Keratinocyte (primary cell): ENCODE data around the gene CEP170B. TPM values are rescaled to one million over a fixed set of nuclear protein-coding genes. Genes with fewer than 3 reads are reported as not detected.

ENCODE experiments used
- DNase-seq: peaks from one replicate; pipeline ENCODE4 v3.0.0-alpha.2; 2011; ENCODE audit warnings: low read depth, missing footprints, low spot score
- FAIRE-seq: peaks from 2 replicates; lab custom pipeline; 2011; peaks lifted over from hg19 to GRCh38; lab: Jason Lieb, UNC
- H2AFZ ChIP-seq: 2 replicates; pipeline ENCODE4 v1.6.0; 2012; ENCODE audit warnings: low read length, control low read depth, inconsistent platforms; ENCODE audit not compliant: control insufficient read depth
- H3K27ac ChIP-seq: 2 replicates; pipeline ENCODE4 v1.5.1; 2011; ENCODE audit warnings: low read length; ENCODE audit not compliant: control insufficient read depth, insufficient read depth
- H3K27me3 ChIP-seq: 3 replicates; pipeline ENCODE4 v1.6.0; 2011; ENCODE audit warnings: low read length; ENCODE audit not compliant: control insufficient read depth, insufficient read depth; ENCODE audit errors: extremely low read depth
- H3K36me3 ChIP-seq, 2 experiments: 2 replicates in 1 of 2; 3 replicates in 1 of 2; pipeline ENCODE4 v1.5.1; 2011; ENCODE audit warnings: low read length in 2 of 2, mild to moderate bottlenecking in 1 of 2; ENCODE audit not compliant: control insufficient read depth in 2 of 2, insufficient read depth in 2 of 2; ENCODE audit errors: extremely low read depth in 1 of 2
- H3K4me1 ChIP-seq: 3 replicates; pipeline ENCODE4 v1.5.1; 2011; ENCODE audit warnings: low read length; ENCODE audit not compliant: control insufficient read depth, insufficient read depth; ENCODE audit errors: extremely low read depth
- H3K4me2 ChIP-seq: 3 replicates; pipeline ENCODE4 v1.6.0; 2011; ENCODE audit warnings: low read depth, low read length; ENCODE audit not compliant: control insufficient read depth, insufficient read depth; ENCODE audit errors: extremely low read depth
- H3K4me3 ChIP-seq, 3 experiments: fragments of 200-600 bp in 1 of 3; sonication (generic) in 1 of 3; 2 replicates in 2 of 3; 3 replicates in 1 of 3; pipeline ENCODE4 v1.5.1; 2011 to 2016; ENCODE audit warnings: low read length in 3 of 3, mild to moderate bottlenecking in 3 of 3, control low read depth in 2 of 3, inconsistent platforms in 1 of 3, low read depth in 1 of 3, mixed read lengths in 1 of 3, mixed run types in 1 of 3, moderate library complexity in 1 of 3; ENCODE audit not compliant: control insufficient read depth in 2 of 3, insufficient read depth in 2 of 3; ENCODE audit errors: extremely low read depth in 1 of 3
- H3K79me2 ChIP-seq: 2 replicates; pipeline ENCODE4 v1.6.0; 2012; ENCODE audit warnings: low read length; ENCODE audit not compliant: control insufficient read depth, insufficient read depth
- H3K9ac ChIP-seq: 3 replicates; pipeline ENCODE4 v1.6.0; 2011; ENCODE audit warnings: low read length; ENCODE audit not compliant: control insufficient read depth, insufficient read depth; ENCODE audit errors: extremely low read depth
- H3K9me1 ChIP-seq: 3 replicates; pipeline ENCODE4 v1.6.0; 2011; ENCODE audit warnings: low read length; ENCODE audit not compliant: control insufficient read depth, insufficient read depth; ENCODE audit errors: extremely low read depth
- H3K9me3 ChIP-seq: 2 replicates; pipeline ENCODE4 v1.5.1; 2012; ENCODE audit warnings: low read depth, low read length; ENCODE audit not compliant: control insufficient read depth
- H4K20me1 ChIP-seq: 3 replicates; pipeline ENCODE4 v1.6.0; 2011; ENCODE audit warnings: low read length; ENCODE audit not compliant: control insufficient read depth, insufficient read depth; ENCODE audit errors: extremely low read depth
- EZH2 ChIP-seq: IDR thresholded peaks from one replicate; pipeline ENCODE4 v1.6.1; 2012; ENCODE audit warnings: inconsistent platforms, mild to moderate bottlenecking, low read length, moderate library complexity
- dilution Hi-C: fragments of 300-500 bp; cut with MboI; formaldehyde crosslinking; loops from one replicate; pipeline ENCODE4 v1.7.0; 2020; ENCODE audit warnings: low sequenced_read_pairs; ENCODE audit not compliant: extremely low pct_ligation_motif_present
- polyA plus RNA-seq, 5 experiments: library from polyadenylated mRNA; depleted of rRNA in 3 of 5; stranded (reverse) in 3 of 5; stranded (forward) in 1 of 5; unstranded in 1 of 5; fragments of >200 nt; gene quantifications; 1 replicate in 1 of 5; 2 replicates in 3 of 5; 3 replicates in 1 of 5; pipeline versions ENCODE4 v1.2.1 to v1.2.3, GENCODE V29; 2011 to 2012; ENCODE audit warnings: missing spikeins in 2 of 5, low read depth in 1 of 5, low replicate concordance in 1 of 5
- TF ChIP-seq, protein P1 (sequence below), 3 experiments: IDR thresholded peaks in 1 of 3; conservative IDR thresholded peaks in 1 of 3; optimal IDR thresholded peaks in 1 of 3; 2 replicates in 2 of 3; 3 replicates in 1 of 3; pipeline versions ENCODE3 to v1.5.1; 2011; ENCODE audit warnings: low read length in 3 of 3, mild to moderate bottlenecking in 3 of 3, moderate library complexity in 2 of 3, control low read depth in 1 of 3, inconsistent platforms in 1 of 3; ENCODE audit not compliant: insufficient read depth in 2 of 3; ENCODE audit errors: extremely low read depth in 1 of 3

CEP170B gene
- polyA plus RNA-seq, 1 donor (not counting 4 experiments of a cell fraction or from before 2014, with no cell fraction given) = 8.7 TPM

- no peak overlapping the region for H3K4me2 ChIP-seq
- H4K20me1 ChIP-seq = no peaks in the 10 kb centered on the region
- H2AFZ ChIP-seq = no peak overlapping the region
- no peaks in the 10 kb centered on the region for H3K79me2 ChIP-seq
- no peak for DNase-seq
- H3K9ac ChIP-seq = no peak overlapping the region
- no peaks in the 10 kb centered on the region for H3K36me3 ChIP-seq
- no peak for FAIRE-seq
- no peak overlapping the region for H3K27ac ChIP-seq
- no peak overlapping the region for H3K4me3 ChIP-seq
- no peaks in the 10 kb centered on the region for H3K9me1 ChIP-seq
- H3K9me3 ChIP-seq = no peaks in the 10 kb centered on the region
- peaks cover 8% of the 10 kb centered on the region for H3K4me1 ChIP-seq
- peaks cover 34% of the 10 kb centered on the region for H3K27me3 ChIP-seq
- no peak for TF ChIP-seq EZH2
- TF ChIP-seq, protein P1, sequence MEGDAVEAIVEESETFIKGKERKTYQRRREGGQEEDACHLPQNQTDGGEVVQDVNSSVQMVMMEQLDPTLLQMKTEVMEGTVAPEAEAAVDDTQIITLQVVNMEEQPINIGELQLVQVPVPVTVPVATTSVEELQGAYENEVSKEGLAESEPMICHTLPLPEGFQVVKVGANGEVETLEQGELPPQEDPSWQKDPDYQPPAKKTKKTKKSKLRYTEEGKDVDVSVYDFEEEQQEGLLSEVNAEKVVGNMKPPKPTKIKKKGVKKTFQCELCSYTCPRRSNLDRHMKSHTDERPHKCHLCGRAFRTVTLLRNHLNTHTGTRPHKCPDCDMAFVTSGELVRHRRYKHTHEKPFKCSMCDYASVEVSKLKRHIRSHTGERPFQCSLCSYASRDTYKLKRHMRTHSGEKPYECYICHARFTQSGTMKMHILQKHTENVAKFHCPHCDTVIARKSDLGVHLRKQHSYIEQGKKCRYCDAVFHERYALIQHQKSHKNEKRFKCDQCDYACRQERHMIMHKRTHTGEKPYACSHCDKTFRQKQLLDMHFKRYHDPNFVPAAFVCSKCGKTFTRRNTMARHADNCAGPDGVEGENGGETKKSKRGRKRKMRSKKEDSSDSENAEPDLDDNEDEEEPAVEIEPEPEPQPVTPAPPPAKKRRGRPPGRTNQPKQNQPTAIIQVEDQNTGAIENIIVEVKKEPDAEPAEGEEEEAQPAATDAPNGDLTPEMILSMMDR (optimal IDR thresholded peaks at IDR 0.05 in 1 of 3, IDR thresholded peaks at IDR 0.05 in 1 of 3, conservative IDR thresholded peaks at IDR 0.05 in 1 of 3; ENCODE audit: extremely low read depth in 1 of 3, insufficient read depth in 2 of 3, low read length in 3 of 3) = no peak
- dilution Hi-C loops = no loop called here
These were observed 19.9 kb upstream of the CEP170B start for GRCh38 chr14:104845033-104845666.

- Histone ChIP-seq H3K4me3 (no peak overlapping the region), H3K4me1 (peaks cover 8% of the 10 kb centered on the region), H3K9me1 (no peaks in the 10 kb centered on the region), H3K36me3 (no peaks in the 10 kb centered on the region), H3K27me3 (peaks cover 34% of the 10 kb centered on the region), H3K27ac (no peak overlapping the region), H2AFZ (no peak overlapping the region), H3K9me3 (no peaks in the 10 kb centered on the region), H3K9ac (no peak overlapping the region), H3K4me2 (no peak overlapping the region), H4K20me1 (no peaks in the 10 kb centered on the region), H3K79me2 (no peaks in the 10 kb centered on the region)
- no peak for FAIRE-seq
- dilution Hi-C loops = no loop called here
- TF ChIP-seq EZH2 = no peak
- TF ChIP-seq, protein P1 (optimal IDR thresholded peaks at IDR 0.05 in 1 of 3, IDR thresholded peaks at IDR 0.05 in 1 of 3, conservative IDR thresholded peaks at IDR 0.05 in 1 of 3; ENCODE audit: extremely low read depth in 1 of 3, insufficient read depth in 2 of 3, low read length in 3 of 3) = no peak
- no peak for DNase-seq
These were observed 19.1 kb upstream of the CEP170B start for GRCh38 chr14:104845834-104846441.
